Ovary (tissue), 9 donors: ENCODE results near the gene TNFSF12. TPM values are rescaled to one million over a fixed set of nuclear protein-coding genes. Genes with fewer than 3 reads are reported as not detected.

ENCODE experiments used
- DNase-seq, 5 donors: peaks; one replicate each; pipeline ENCODE4 v3.0.0-alpha.2; 2019 to 2020
- H3K27ac ChIP-seq, 2 donors: fragments of 200-600 bp; one replicate each; pipeline versions ENCODE4 v1.5.1 to v1.8.0; 2019 to 2022
- H3K27me3 ChIP-seq: fragments of 200-600 bp; one replicate; pipeline ENCODE4 v1.8.0; 2022
- H3K36me3 ChIP-seq: fragments of 200-600 bp; sonication (generic); one replicate; pipeline ENCODE4 v1.5.1; 2019
- H3K4me1 ChIP-seq: one replicate; pipeline ENCODE4 v1.8.1; 2013; ENCODE audit warnings: mild to moderate bottlenecking, moderate library complexity; ENCODE audit not compliant: insufficient read depth
- H3K4me3 ChIP-seq: fragments of 200-600 bp; sonication (generic); one replicate; pipeline ENCODE4 v1.5.1; 2017
- H3K9me3 ChIP-seq, 2 donors: fragments of 200-600 bp in 1 of 2; sonication (generic) in 1 of 2; one replicate each; pipeline versions ENCODE4 v1.5.1 to v1.8.1; 2013 to 2019; ENCODE audit warnings: mild to moderate bottlenecking in 1 of 2, moderate library complexity in 1 of 2
- CTCF ChIP-seq, 3 donors: fragments of 450-650 bp in 2 of 3; fragments of 200-600 bp in 1 of 3; IDR thresholded peaks; one replicate each; pipeline versions ENCODE4 v1.5.1 to v1.8.0; 2016 to 2022; ENCODE audit warnings: antibody characterized with exemption in 3 of 3, mild to moderate bottlenecking in 1 of 3
- EP300 ChIP-seq: sonication (generic); formaldehyde crosslinking; IDR thresholded peaks from one replicate; pipeline ENCODE4 v1.6.1; 2017; ENCODE audit warnings: antibody characterized with exemption
- POLR2A ChIP-seq: fragments of 450-650 bp; IDR thresholded peaks from one replicate; pipeline ENCODE4 v1.6.1; 2017; ENCODE audit warnings: antibody characterized with exemption, mild to moderate bottlenecking, moderate library complexity
- WGBS, 3 donors: extraction: QIAGEN DNeasy Blood & Tissue Kit in 1 of 3; methylation state at CpG; one replicate each; pipeline versions ENCODE4 v1.1.5 to v1.1.7; 2013 to 2017; 5-methylcytosine and 5-hydroxymethylcytosine counted together
- intact Hi-C, 4 donors: fragments of 100-400 bp; cut with DNase I; formaldehyde crosslinking; loops; one replicate each; pipeline versions ENCODE4 v1.11.0 to v1.15.1; 2022 to 2023
- polyA plus RNA-seq, 2 donors: library from polyadenylated mRNA; stranded (reverse); fragments of 200-250 nt in 1 of 2; fragments of 350-450 nt in 1 of 2; fragmentation: Illumina TruSeq in 1 of 2; extraction: RNeasy Lipid Tissue Mini Kit (QIAGEN cat#74804) in 1 of 2; gene quantifications; one replicate each; pipeline ENCODE4 v1.2.3, GENCODE V29; 2013 to 2014
- total RNA-seq, 7 donors: library from RNA; depleted of rRNA in 2 of 7; stranded (reverse); fragments of >200 nt in 2 of 7; fragmentation: NEBNext Ultra II Directional in 3 of 7; extraction: Animal tissue kit (Norgen Biotek cat#: 25700) in 3 of 7; gene quantifications; one replicate each; pipeline versions ENCODE4 v1.1.0 to v1.2.4, GENCODE V29; 2016 to 2023
- donor health status: DM: no; HTN: no; CAD: no; lungs with moderate emphysema.
- donor health status: DM: no; HTN: no; CAD: no.
- donor health status: Bipolar disorder and iron deficiency.
- donor health status: DM: yes; HTN: yes; CAD: no.
- donor health status: DM: no; HTN: no; CAD: no.
- donor health status: DM: yes; HTN: yes; CAD: no.

The TNFSF12 gene
- total and polyA plus RNA-seq, 9 donors: 26.6 to 78.3 (median 59.6) TPM

DNA sequence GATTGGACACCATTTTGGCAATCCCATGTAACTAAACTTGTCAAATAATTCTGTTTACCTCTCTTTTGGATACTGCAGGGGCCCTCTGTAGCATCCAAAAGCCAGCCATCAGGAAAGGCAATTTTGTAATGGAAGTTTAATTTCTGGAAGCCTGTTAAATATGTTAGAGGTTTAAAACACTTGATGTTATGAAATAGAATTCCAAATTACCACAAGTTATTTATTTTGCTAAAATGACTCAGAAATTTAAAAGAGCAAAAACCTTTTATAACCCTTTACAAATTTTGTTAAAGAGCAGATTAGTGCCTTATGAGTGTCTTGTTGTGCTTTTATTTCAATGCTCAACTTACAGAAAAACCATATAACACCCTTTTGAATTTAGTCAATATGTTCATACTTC is 20.0 kb upstream of the TNFSF12 start:
- Histone ChIP-seq H3K4me1 (no peaks in the 10 kb centered on the region), H3K27ac (no peak overlapping the region), H3K27me3 (no peaks in the 10 kb centered on the region), H3K4me3 (no peak overlapping the region), H3K36me3 (no peaks in the 10 kb centered on the region), H3K9me3 (peaks cover 0 to 2% of the 10 kb centered on the region in 2 donors)
- intact Hi-C loops: no loop called here
- DNase-seq: no peak
- TF ChIP-seq CTCF (IDR thresholded peaks at IDR 0.05) (no peak), POLR2A (no peak), EP300 (no peak)

GRCh38 chr17:7530023-7530900 is 18.6 kb upstream of the TNFSF12 start:
- H3K36me3 ChIP-seq: no peaks in the 10 kb centered on the region
- TF ChIP-seq CTCF (IDR thresholded peaks at IDR 0.05) (no peak), EP300 (no peak), POLR2A (no peak)
- peaks cover 0 to 2% of the 10 kb centered on the region in 2 donors for H3K9me3 ChIP-seq
- intact Hi-C loops: no loop called here
- no peaks in the 10 kb centered on the region for H3K27me3 ChIP-seq
- H3K4me3 ChIP-seq: no peak overlapping the region
- WGBS, 3 donors: 89 to 94% (median 93%) methylated on average over 6 of the region's 6 CpGs
- no peak overlapping the region for H3K27ac ChIP-seq
- no peaks in the 10 kb centered on the region for H3K4me1 ChIP-seq
- DNase-seq: no peak

GRCh38 chr17:7538050-7538449 is 10.8 kb upstream of the TNFSF12 start:
- Histone ChIP-seq H3K9me3 (no peaks in the 10 kb centered on the region), H3K4me3 (no peak overlapping the region), H3K27me3 (no peaks in the 10 kb centered on the region), H3K36me3 (no peaks in the 10 kb centered on the region), H3K4me1 (no peaks in the 10 kb centered on the region), H3K27ac (no peak overlapping the region)
- WGBS, 3 donors: 57 to 81% (median 78%) methylated on average over 3 of the region's 3 CpGs
- DNase-seq: no peak
- intact Hi-C loops: no loop called here
- no peak for TF ChIP-seq EP300
- TF ChIP-seq POLR2A: no peak
- TF ChIP-seq CTCF (IDR thresholded peaks at IDR 0.05): no peak

GRCh38 chr17:7538891-7539545 is 9.8 kb upstream of the TNFSF12 start:
- no peaks in the 10 kb centered on the region for H3K9me3 ChIP-seq
- no peaks in the 10 kb centered on the region for H3K36me3 ChIP-seq
- WGBS, 3 donors: 67 to 70% (median 67%) methylated on average over 11 of the region's 11 CpGs
- intact Hi-C loops: no loop called here
- no peak overlapping the region for H3K27ac ChIP-seq
- TF ChIP-seq CTCF (IDR thresholded peaks at IDR 0.05): no peak
- no peak for TF ChIP-seq EP300
- TF ChIP-seq POLR2A: no peak
- H3K4me1 ChIP-seq: peaks cover 2% of the 10 kb centered on the region
- no peak for DNase-seq
- H3K4me3 ChIP-seq: no peak overlapping the region
- no peaks in the 10 kb centered on the region for H3K27me3 ChIP-seq
